Measurements from ENCODE around the gene DCDC2. TPM values are rescaled to one million over a fixed set of nuclear protein-coding genes. Genes with fewer than 3 reads are reported as not detected.
A peak's percentile ranks its signal among the peaks of the same experiment; 100 is the strongest.
"Not testable (repeated sequence)": the region's sequence is repeated elsewhere in the genome, so short reads cannot be mapped to it uniquely, and the experiment has no call there.

The DCDC2 gene
- total RNA-seq, 4 donors from 2014 or later, result 0.29 to 0.64 (median 0.42) TPM

DNA sequence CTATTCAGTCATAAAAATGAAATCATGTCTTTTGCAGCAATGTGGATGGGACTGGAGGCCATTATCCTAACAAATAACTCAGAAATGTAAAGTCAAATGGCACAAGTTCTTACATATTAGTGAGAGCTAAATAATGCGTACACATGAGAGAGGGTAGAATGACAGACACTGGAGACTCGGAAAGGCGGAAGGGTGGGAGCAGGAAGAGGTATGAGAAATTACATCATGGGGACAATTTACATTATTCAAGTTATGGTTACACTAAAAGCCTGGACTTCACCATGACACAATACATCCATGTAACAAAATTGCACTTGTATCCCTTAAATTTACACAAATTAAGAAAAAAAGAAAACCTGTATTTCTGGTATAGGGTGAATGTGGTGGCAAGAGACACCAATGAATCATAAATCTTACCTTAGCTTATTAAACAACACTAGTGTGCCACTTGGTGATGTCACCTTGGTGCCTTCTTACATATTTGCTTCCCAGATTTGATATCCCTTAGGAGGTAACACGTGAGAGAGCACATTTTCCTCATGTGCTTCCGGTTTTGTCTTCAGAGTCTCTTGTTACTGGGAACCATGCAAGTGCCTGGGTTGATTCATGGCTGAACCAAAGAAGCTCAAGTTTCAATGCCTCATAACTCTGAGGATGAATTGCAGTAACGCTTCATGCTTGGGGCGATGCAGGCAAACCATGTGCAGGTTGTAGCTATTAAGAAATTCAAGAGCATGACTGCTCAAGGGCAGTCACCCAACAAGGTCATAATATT lies 84.6 kb downstream of the DCDC2 start:
- H3K27ac ChIP-seq, result no peak overlapping the region
- no peaks in the 10 kb centered on the region for H3K4me1 ChIP-seq
- ATAC-seq (peak; percentile 93 to 94), DNase-seq (peak; percentile 4 to 39)
- H3K9me3 ChIP-seq, result no peaks in the 10 kb centered on the region
- H3K4me3 ChIP-seq, result no peak overlapping the region
- in situ Hi-C loops (cut with MboI; ENCODE audit: low sequenced_read_pairs in 4 of 4) (no loop called here), intact Hi-C loops (cut with DNase I; ENCODE audit: low total_unique reads) (no loop called here)
- H3K27me3 ChIP-seq, result no peaks in the 10 kb centered on the region
- TF ChIP-seq, protein P1, sequence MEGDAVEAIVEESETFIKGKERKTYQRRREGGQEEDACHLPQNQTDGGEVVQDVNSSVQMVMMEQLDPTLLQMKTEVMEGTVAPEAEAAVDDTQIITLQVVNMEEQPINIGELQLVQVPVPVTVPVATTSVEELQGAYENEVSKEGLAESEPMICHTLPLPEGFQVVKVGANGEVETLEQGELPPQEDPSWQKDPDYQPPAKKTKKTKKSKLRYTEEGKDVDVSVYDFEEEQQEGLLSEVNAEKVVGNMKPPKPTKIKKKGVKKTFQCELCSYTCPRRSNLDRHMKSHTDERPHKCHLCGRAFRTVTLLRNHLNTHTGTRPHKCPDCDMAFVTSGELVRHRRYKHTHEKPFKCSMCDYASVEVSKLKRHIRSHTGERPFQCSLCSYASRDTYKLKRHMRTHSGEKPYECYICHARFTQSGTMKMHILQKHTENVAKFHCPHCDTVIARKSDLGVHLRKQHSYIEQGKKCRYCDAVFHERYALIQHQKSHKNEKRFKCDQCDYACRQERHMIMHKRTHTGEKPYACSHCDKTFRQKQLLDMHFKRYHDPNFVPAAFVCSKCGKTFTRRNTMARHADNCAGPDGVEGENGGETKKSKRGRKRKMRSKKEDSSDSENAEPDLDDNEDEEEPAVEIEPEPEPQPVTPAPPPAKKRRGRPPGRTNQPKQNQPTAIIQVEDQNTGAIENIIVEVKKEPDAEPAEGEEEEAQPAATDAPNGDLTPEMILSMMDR (IDR thresholded peaks at IDR 0.05 in 4 of 5, conservative IDR thresholded peaks at IDR 0.05 in 1 of 5), result no peak
- no peak for TF ChIP-seq POLR2A (IDR thresholded peaks at IDR 0.05)
- no peaks in the 10 kb centered on the region for H3K36me3 ChIP-seq

DNA sequence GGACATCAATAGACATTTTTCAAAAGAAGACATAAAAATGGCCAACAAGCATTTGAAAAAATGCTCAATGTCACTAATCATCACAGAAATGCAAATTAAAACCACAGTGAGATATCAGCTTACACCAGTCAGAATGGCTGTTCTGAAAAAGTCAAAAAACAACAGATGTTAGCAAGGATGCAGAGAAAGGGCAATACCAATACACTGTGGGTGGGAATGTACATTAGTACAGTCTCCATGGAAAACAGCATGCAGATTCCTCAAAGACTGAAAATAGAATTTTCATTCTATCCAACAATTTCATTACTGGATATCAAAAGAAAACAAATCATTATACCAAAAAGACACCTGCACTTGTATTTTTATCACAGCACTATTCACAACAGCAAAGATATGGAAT lies 85.3 kb downstream of the DCDC2 start:
- TF ChIP-seq POLR2A (IDR thresholded peaks at IDR 0.05), result no peak
- TF ChIP-seq, protein P1 (IDR thresholded peaks at IDR 0.05 in 4 of 5, conservative IDR thresholded peaks at IDR 0.05 in 1 of 5), result no peak
- DNase-seq, result no peak
- no peak for ATAC-seq
- Histone ChIP-seq H3K27ac (no peak overlapping the region), H3K9me3 (no peaks in the 10 kb centered on the region), H3K4me3 (no peak overlapping the region), H3K36me3 (no peaks in the 10 kb centered on the region), H3K4me1 (no peaks in the 10 kb centered on the region), H3K27me3 (no peaks in the 10 kb centered on the region)
- in situ Hi-C loops (cut with MboI; ENCODE audit: low sequenced_read_pairs in 4 of 4) (no loop called here), intact Hi-C loops (cut with DNase I; ENCODE audit: low total_unique reads) (no loop called here)

DNA sequence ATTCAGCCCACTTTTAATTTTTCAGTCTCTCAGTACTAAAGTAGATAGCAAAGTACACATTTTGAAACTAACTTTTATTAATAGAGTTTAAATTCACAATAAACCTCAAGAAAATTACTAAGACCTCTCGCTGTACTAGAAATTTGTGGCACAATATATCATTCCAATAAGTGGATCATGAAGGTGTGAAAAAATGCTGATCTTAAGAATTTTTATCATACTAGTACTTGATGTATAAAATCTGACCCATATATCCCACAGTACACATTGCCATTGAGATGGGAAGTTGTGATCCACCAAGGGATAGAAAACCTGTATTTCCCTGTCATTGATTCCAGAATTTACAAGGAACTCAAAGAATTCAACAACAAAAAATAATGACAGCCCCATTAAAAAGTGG lies 85.7 kb downstream of the DCDC2 start:
- in situ Hi-C loops (cut with MboI; ENCODE audit: low sequenced_read_pairs in 4 of 4), result no loop called here
- intact Hi-C loops (cut with DNase I; ENCODE audit: low total_unique reads), result no loop called here
- no peaks in the 10 kb centered on the region for H3K9me3 ChIP-seq
- H3K27me3 ChIP-seq, result no peaks in the 10 kb centered on the region
- no peak overlapping the region for H3K27ac ChIP-seq
- no peak for DNase-seq
- TF ChIP-seq POLR2A (IDR thresholded peaks at IDR 0.05), result no peak
- TF ChIP-seq, protein P1 (IDR thresholded peaks at IDR 0.05 in 4 of 5, conservative IDR thresholded peaks at IDR 0.05 in 1 of 5), result no peak
- H3K4me1 ChIP-seq, result no peaks in the 10 kb centered on the region
- ATAC-seq, result no peak
- H3K4me3 ChIP-seq, result no peak overlapping the region
- H3K36me3 ChIP-seq, result no peaks in the 10 kb centered on the region

DNA sequence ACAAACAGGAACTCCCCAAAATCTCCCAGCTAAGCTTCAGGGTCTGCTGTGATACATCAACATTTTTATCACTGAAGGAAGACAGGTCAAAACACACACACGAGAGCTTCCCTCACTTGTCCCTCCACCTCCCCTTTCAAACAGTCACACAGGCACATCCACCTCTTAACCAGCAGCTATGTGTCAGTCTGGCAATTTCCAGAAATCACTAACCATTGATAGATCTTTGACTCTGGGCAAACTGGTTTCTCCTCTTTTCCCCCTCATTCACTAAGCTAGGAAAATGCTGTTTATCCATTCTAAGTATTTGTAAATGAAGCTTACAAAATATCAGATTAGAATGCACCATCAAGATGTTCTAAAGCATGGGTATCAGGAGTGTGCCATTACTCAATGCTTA lies 87.8 kb downstream of the DCDC2 start:
- DNase-seq (no peak), ATAC-seq (no peak)
- in situ Hi-C loops (cut with MboI; ENCODE audit: low sequenced_read_pairs in 4 of 4), result no loop called here
- Histone ChIP-seq H3K9me3 (no peaks in the 10 kb centered on the region), H3K4me1 (no peaks in the 10 kb centered on the region), H3K4me3 (no peak overlapping the region), H3K27me3 (no peaks in the 10 kb centered on the region), H3K27ac (no peak overlapping the region), H3K36me3 (no peaks in the 10 kb centered on the region)
- intact Hi-C loops (cut with DNase I; ENCODE audit: low total_unique reads), result no loop called here
- TF ChIP-seq, protein P1 (IDR thresholded peaks at IDR 0.05 in 4 of 5, conservative IDR thresholded peaks at IDR 0.05 in 1 of 5), result no peak
- TF ChIP-seq POLR2A (IDR thresholded peaks at IDR 0.05), result no peak

DNA sequence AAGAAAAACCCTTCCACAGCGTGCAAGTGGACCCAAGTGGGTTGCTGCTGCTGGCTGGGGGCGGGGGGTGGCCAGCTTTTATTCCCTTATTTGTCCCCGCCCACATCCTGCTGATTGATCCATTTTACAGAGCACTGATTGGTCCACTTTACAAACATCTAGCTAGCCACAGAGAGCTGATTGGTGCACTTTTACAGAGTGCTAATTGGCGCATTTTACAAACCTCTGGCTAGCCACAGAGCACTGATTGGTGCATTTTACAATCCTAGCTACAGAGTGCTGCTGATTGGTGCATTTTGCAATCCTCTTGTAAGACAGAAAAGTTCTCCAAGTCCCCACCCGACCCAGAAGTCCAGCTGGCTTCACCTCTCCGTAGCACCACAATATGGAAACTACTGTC lies 99.6 kb downstream of the DCDC2 start:
- in situ Hi-C loops (cut with MboI; ENCODE audit: low sequenced_read_pairs in 4 of 4); intact Hi-C loops (cut with DNase I; ENCODE audit: low total_unique reads); ATAC-seq; H3K27me3 ChIP-seq; H3K27ac ChIP-seq; H3K36me3 ChIP-seq; H3K9me3 ChIP-seq; H3K4me1 ChIP-seq; DNase-seq; H3K4me3 ChIP-seq: not testable (repeated sequence)

Measured in gastrocnemius medialis (tissue), 4 donors.